NCI-H187 treated with DMSO at 0.1 percent for 48 hours (cell line): ENCODE measurements around the gene CISD3.
A peak's percentile ranks its signal among the peaks of the same experiment; 100 is the strongest.

Source experiments
- DNase-seq: peaks from one replicate; lab custom pipeline; 2025; lab: John Stamatoyannopoulos, UW

CISD3 gene

GRCh38 chr17:38745545-38745944 lies 15.4 kb downstream of the CISD3 start:
- DNase-seq: peak; percentile 64

- no peak for DNase-seq
Measured at GRCh38 chr17:38746004-38746848, 16.1 kb downstream of the CISD3 start.

GRCh38 chr17:38746849-38747462 lies 16.8 kb downstream of the CISD3 start:
- DNase-seq: no peak

GRCh38 chr17:38747463-38748148 lies 17.5 kb downstream of the CISD3 start:
- no peak for DNase-seq

GRCh38 chr17:38748149-38748891 lies 18.2 kb downstream of the CISD3 start, which contains the start of gene PCGF2:
Gene PCGF2 (minus strand): TSS chr17:38748336. CDS start chr17:38740402, 7,934 bp downstream.
- peak; percentile 56 for DNase-seq

- DNase-seq: no peak
Measured at GRCh38 chr17:38748892-38749222, 18.7 kb downstream of the CISD3 start.

GRCh38 chr17:38749223-38750043 lies 19.3 kb downstream of the CISD3 start:
- DNase-seq: no peak

GRCh38 chr17:38750044-38750311 lies 19.8 kb downstream of the CISD3 start:
- DNase-seq: no peak

- DNase-seq: no peak
Measured at GRCh38 chr17:38750312-38751121, 20.4 kb downstream of the CISD3 start.

- no peak for DNase-seq
Measured at GRCh38 chr17:38751144-38751807, 21.1 kb downstream of the CISD3 start.

- peak; percentile 22 for DNase-seq
Measured at GRCh38 chr17:38751808-38752307, 21.7 kb downstream of the CISD3 start.

GRCh38 chr17:38752308-38753070 lies 22.3 kb downstream of the CISD3 start, which contains the start of gene PSMB3:
Gene PSMB3 (plus strand): TSS chr17:38752741. CDS start chr17:38752827, 86 bp downstream.
- DNase-seq: peak; percentile 99

- DNase-seq: no peak
Measured at GRCh38 chr17:38753071-38753506, 22.9 kb downstream of the CISD3 start.

- DNase-seq: no peak
Measured at GRCh38 chr17:38761612-38762011, 31.5 kb downstream of the CISD3 start.

- no peak for DNase-seq
Measured at GRCh38 chr17:38762231-38762630, 32.1 kb downstream of the CISD3 start.

GRCh38 chr17:38766341-38766740 lies 36.2 kb downstream of the CISD3 start:
- DNase-seq: no peak

GRCh38 chr17:38768417-38768816 lies 38.3 kb downstream of the CISD3 start:
- DNase-seq: no peak

- DNase-seq: no peak
Measured at GRCh38 chr17:38773258-38773657, 43.1 kb downstream of the CISD3 start.

GRCh38 chr17:38777641-38778250 lies 47.6 kb downstream of the CISD3 start:
- DNase-seq: no peak
